Nephron (organoid): Measurements from ENCODE around the gene ACKR3.

ENCODE experiments used
- H3K27ac Mint-ChIP-seq, 3 experiments: 2 replicates each; pipeline ENCODE4 v1.8.0; 2020; ENCODE audit warnings: mixed read lengths in 3 of 3, mild to moderate bottlenecking in 2 of 3, moderate library complexity in 1 of 3
- H3K27me3 Mint-ChIP-seq: 2 replicates; pipeline ENCODE4 v1.8.0; 2021; ENCODE audit warnings: low read depth, mild to moderate bottlenecking, moderate library complexity, mixed read lengths
- H3K36me3 Mint-ChIP-seq: 2 replicates; pipeline ENCODE4 v1.8.0; 2020; ENCODE audit warnings: low read depth, mixed read lengths
- H3K4me1 Mint-ChIP-seq: 2 replicates; pipeline ENCODE4 v1.8.0; 2020; ENCODE audit warnings: mixed read lengths
- H3K4me3 Mint-ChIP-seq, 3 experiments: 2 replicates each; pipeline ENCODE4 v1.8.0; 2020; ENCODE audit warnings: mild to moderate bottlenecking in 3 of 3, mixed read lengths in 3 of 3, moderate library complexity in 2 of 3
- H3K9me3 Mint-ChIP-seq: 2 replicates; pipeline ENCODE4 v1.8.0; 2020; ENCODE audit warnings: mixed read lengths
- TF ChIP-seq, protein P1 (sequence below), 3 experiments: fragments of 200-600 bp; sonication (generic); IDR thresholded peaks; one replicate each; pipeline ENCODE4 v1.5.0; 2021; ENCODE audit warnings: antibody characterized with exemption in 3 of 3; ENCODE audit not compliant: unreplicated experiment in 3 of 3

ACKR3 gene

DNA sequence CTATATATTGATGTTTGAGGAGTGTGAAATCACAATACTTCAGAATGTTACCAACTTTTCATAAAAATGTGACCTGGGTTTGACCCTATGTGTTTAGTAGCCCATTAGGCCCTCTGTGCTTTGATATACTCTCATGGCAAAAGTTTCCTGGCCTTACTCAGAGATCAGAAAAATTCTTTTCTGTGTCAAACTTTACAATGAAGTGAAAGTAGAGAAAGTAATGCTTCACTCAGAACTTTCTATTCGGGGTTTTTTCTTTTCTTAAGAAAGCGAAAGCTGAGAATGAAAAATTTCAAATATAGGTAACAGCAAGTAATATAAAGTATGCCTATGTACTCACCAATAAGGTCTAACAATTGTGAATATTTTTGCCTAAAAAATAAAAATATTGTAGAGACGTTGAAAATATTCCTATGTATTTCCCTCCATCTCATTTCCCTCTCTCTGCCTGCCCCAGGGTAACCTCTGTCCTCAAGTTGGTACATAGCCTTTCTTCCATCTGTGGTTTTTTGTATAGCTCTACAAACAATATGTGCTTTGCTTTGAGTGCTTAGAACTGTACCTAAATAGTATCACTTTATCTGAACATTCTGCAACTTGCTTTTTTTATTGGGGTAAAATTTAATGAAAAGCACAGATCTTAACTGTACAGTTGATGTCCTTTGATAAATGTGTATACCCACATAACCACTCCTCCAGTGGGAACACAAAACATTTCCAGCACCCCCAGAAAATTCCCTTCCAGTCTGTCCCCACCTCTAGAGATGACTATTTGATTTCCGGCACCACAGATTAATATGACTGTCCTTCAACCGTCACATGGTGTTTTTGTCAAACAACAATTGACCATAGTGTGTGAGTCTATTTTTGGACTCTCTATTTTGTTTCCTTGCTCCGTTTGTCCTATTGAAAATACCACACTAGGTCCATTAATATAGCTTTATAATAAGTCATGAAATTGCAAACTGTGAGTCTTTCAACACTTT, 10.3 kb upstream of the ACKR3 start:
- H3K4me3 Mint-ChIP-seq: no peak overlapping the region
- H3K4me1 Mint-ChIP-seq: peaks cover 4% of the 10 kb centered on the region
- peaks cover 13% of the 10 kb centered on the region for H3K9me3 Mint-ChIP-seq
- no peak overlapping the region for H3K27ac Mint-ChIP-seq
- no peaks in the 10 kb centered on the region for H3K36me3 Mint-ChIP-seq
- TF ChIP-seq, protein P1, sequence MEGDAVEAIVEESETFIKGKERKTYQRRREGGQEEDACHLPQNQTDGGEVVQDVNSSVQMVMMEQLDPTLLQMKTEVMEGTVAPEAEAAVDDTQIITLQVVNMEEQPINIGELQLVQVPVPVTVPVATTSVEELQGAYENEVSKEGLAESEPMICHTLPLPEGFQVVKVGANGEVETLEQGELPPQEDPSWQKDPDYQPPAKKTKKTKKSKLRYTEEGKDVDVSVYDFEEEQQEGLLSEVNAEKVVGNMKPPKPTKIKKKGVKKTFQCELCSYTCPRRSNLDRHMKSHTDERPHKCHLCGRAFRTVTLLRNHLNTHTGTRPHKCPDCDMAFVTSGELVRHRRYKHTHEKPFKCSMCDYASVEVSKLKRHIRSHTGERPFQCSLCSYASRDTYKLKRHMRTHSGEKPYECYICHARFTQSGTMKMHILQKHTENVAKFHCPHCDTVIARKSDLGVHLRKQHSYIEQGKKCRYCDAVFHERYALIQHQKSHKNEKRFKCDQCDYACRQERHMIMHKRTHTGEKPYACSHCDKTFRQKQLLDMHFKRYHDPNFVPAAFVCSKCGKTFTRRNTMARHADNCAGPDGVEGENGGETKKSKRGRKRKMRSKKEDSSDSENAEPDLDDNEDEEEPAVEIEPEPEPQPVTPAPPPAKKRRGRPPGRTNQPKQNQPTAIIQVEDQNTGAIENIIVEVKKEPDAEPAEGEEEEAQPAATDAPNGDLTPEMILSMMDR (IDR thresholded peaks at IDR 0.05; ENCODE audit: unreplicated experiment in 3 of 3): no peak
- H3K27me3 Mint-ChIP-seq: peaks cover 36% of the 10 kb centered on the region

DNA sequence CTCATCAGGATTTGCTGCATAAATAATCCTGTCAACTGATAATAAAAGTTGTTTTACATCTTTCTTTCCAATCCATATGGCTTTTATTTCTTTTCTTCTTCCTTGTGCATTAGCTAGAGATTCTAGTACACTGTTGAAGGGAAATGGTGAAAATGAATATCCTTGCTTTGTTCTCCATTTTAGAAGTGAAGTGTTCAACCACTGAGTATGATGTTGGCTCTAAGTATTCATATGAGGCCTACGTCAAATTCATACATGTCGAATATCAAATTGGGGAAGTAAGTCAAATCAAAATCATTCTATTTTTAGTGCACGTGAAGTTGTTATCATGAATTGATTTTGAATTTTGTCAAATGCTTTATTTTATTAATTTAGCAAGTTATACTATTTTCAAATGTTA, 7.8 kb upstream of the ACKR3 start:
- no peaks in the 10 kb centered on the region for H3K36me3 Mint-ChIP-seq
- H3K27ac Mint-ChIP-seq: no peak overlapping the region
- H3K4me1 Mint-ChIP-seq: peaks cover 26% of the 10 kb centered on the region
- H3K27me3 Mint-ChIP-seq: peaks cover 40% of the 10 kb centered on the region
- H3K9me3 Mint-ChIP-seq: peaks cover 10% of the 10 kb centered on the region
- TF ChIP-seq, protein P1 (IDR thresholded peaks at IDR 0.05; ENCODE audit: unreplicated experiment in 3 of 3): no peak
- no peak overlapping the region for H3K4me3 Mint-ChIP-seq

DNA sequence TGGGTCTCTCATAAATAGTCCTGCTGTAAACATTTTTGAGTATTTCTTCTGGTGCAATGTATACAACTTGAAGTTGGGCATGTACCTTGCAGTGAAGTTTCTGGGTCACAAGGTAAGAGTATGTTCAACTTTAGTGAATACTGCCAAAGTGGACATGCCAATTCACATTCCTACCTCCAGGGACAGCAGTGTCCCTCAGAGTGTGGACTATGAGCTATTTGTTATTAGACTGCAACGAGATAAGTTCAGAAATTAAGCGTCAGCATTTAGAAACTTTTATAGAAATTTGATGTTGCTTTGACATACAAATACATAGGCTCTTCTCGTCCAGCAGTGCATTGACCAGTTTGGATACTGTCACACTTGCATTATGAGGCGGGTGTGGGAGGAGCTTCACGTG, 7.2 kb upstream of the ACKR3 start:
- H3K36me3 Mint-ChIP-seq: no peaks in the 10 kb centered on the region
- peaks cover 30% of the 10 kb centered on the region for H3K4me1 Mint-ChIP-seq
- peaks cover 41% of the 10 kb centered on the region for H3K27me3 Mint-ChIP-seq
- no peak overlapping the region for H3K27ac Mint-ChIP-seq
- TF ChIP-seq, protein P1 (IDR thresholded peaks at IDR 0.05; ENCODE audit: unreplicated experiment in 3 of 3): peak; percentile 42 to 52 (median 44)
- H3K4me3 Mint-ChIP-seq: no peak overlapping the region
- peaks cover 10% of the 10 kb centered on the region for H3K9me3 Mint-ChIP-seq

DNA sequence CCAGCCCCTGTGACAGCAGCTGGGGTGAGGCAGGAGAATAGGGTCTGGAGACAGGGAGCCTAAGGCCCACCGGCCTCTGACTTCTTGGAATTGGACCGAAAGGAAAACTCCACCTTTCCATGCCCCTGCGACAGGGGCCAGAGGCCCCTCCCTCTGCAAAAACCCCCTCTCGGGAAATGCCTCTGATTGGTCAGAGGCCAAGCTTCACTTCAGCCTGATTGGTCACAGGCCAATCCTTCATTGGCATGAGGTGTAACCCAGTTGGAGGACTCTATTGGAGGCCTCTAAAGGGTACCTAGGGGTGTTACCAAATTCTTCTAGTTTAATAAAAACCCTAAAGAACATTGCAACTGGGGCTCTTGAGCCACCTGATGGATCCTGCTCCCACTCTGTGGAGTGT, 5.7 kb upstream of the ACKR3 start:
- Mint-ChIP-seq H3K27ac (no peak overlapping the region), H3K4me1 (peaks cover 42% of the 10 kb centered on the region), H3K9me3 (peaks cover 10% of the 10 kb centered on the region)

DNA sequence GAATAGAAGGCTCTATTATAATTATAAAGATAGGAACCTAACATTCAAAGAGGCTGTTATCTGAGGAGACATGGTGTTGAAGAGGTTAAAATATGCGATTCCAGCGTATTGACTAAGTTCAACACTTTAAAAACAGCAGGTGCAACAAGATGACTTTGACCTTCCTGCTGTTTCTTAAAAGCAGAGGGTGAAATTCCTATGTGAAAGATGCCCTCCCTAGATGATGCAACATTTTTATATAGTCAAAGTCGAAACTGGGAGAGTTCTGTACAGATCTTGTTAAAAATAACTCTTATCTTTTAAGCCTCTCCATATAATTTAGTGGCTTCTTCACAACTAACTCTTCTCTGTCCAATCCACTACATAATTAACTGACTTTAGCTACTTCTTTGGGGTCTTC, 4.4 kb upstream of the ACKR3 start:
- Mint-ChIP-seq H3K4me1 (peaks cover 46% of the 10 kb centered on the region), H3K27ac (peak overlapping the region in 2 of 3 experiments; percentile 26 to 38), H3K4me3 (no peak overlapping the region), H3K27me3 (peaks cover 52% of the 10 kb centered on the region), H3K36me3 (no peaks in the 10 kb centered on the region), H3K9me3 (peaks cover 10% of the 10 kb centered on the region)
- TF ChIP-seq, protein P1 (IDR thresholded peaks at IDR 0.05; ENCODE audit: unreplicated experiment in 3 of 3): no peak

More for the DNA sequence above, 5.7 kb upstream of the ACKR3 start:
- Mint-ChIP-seq H3K27me3 (peaks cover 47% of the 10 kb centered on the region), H3K36me3 (no peaks in the 10 kb centered on the region), H3K4me3 (no peak overlapping the region)
- TF ChIP-seq, protein P1 (IDR thresholded peaks at IDR 0.05; ENCODE audit: unreplicated experiment in 3 of 3): no peak
